GM12872 (cell line): ENCODE results near the gene ARHGEF4.

ENCODE experiments used
- TF ChIP-seq, protein P1 (sequence below): IDR thresholded peaks from 3 replicates; pipeline ENCODE4 v1.5.1; 2011; ENCODE audit warnings: low read depth, mild to moderate bottlenecking, low read length, moderate library complexity; ENCODE audit not compliant: insufficient read depth

Gene ARHGEF4

DNA sequence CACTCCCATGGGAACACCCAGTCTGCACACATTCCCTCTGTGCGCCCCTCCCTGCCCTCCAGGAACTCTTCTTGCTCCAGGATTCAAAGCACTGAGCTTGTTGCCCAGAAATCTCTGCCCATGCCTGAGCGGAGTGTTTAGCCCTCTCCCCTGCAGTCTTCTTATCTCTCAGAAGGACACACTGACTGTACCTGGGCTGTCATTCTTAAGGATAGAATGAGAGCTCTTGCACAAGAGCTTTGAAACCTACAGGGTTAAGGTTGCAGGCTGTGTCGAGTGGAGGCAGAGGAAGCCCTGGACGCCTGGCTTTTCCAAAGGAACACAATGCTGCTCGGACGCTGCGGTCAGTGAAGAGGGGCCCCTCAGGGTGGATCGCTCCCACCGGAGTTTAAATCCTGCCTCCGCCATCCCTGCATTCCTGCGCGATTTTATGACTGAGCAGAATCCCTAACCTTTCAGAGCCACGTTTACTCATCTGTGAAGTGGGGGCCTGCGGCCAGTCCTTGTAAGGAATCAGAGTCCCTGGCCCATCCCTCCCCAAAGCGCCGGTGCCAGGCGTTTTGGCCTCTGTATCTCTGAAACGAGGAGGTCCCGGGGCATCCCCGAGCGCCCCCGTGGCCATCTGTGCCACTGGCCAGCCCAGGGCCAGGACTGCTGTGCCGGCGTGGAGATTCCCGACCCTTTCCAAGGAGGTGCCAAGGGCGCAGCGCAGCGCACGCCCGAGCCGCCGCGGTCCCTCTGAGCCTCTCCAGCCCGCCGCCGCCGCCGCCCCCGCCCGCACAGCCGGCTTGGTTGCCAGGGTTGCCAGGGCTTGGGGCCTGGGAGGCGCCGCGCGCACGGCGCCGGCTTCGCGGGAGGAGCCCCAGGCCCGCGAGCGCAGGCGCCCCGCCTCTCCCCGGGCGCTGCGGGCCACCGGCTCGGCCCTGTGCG lies 197.7 kb downstream of the ARHGEF4 start:
- TF ChIP-seq, protein P1, sequence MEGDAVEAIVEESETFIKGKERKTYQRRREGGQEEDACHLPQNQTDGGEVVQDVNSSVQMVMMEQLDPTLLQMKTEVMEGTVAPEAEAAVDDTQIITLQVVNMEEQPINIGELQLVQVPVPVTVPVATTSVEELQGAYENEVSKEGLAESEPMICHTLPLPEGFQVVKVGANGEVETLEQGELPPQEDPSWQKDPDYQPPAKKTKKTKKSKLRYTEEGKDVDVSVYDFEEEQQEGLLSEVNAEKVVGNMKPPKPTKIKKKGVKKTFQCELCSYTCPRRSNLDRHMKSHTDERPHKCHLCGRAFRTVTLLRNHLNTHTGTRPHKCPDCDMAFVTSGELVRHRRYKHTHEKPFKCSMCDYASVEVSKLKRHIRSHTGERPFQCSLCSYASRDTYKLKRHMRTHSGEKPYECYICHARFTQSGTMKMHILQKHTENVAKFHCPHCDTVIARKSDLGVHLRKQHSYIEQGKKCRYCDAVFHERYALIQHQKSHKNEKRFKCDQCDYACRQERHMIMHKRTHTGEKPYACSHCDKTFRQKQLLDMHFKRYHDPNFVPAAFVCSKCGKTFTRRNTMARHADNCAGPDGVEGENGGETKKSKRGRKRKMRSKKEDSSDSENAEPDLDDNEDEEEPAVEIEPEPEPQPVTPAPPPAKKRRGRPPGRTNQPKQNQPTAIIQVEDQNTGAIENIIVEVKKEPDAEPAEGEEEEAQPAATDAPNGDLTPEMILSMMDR, result no peak

DNA sequence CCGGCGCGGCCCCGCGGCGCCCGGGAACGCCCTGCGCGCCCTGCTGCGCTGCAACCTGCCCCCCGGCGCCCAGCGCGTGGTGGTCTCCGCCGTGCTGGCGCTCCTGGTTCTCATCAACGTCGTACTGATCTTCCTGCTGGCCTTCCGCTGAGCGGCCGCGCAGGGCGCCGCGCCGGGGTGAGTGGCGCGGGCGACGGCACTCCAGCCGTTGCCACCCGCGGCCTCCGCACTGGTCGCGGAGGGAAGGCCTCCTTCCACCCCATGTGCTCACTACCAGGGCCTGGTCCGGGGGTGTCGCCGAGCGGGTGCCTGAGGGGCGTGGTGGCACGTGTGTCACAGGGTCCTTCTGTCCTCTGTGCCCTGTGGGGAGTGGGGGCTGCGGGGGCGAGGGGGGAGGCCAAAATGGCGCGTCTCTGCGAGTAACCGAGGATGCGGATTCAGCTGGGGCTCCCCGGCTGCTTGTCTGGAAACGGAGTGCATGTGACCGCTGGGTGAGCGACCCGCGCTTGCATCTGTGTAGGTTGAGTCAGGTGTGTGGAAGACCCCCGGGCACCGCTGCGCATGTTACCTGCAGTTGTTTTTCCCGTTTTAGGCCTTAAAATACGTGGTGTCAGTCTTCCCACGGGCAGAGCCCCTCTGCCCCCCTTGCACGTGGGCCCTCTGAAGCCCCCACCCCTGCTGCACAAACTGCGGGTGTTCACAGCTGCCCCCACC lies 198.6 kb downstream of the ARHGEF4 start:
- TF ChIP-seq, protein P1, result no peak

DNA sequence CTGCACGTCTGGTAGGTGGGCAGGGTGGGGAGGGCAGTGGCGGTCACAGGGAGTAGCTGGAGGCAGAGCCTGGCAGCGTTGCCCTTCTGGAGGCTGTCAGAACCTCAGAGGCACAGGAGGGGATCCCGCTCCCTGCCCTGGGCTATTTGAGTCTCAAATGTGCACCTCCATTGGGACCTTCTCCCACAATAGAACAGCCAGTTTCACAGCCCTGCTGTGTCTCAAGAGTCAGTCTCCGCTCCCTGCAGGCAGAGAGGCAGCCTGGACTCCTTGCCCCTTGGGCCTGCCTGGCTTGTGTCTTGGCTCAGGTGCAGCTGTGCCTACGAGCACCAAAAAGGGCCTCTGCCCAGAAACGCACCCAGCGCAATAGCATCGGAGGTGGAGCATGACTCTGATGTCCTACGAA lies 199.1 kb downstream of the ARHGEF4 start:
- TF ChIP-seq, protein P1, result no peak

DNA sequence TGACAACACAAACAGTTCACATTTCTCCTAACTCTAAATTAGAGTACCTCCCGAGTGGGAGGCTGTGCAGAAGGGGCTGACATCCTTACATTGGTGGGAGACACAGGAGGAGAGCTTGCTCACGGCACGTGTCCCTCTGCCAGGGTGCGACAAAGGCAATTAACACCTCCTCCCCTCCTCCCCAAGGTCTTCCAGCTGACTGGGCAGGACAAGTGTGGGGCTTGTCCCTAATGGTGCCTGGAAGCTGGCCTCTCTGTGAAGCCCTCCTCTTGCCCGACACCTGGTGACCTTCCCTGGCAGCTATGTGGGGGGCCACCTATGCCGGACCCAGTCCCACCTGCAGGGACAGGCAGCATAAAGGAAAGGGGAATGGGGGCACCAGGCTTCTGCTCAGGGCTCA lies 199.6 kb downstream of the ARHGEF4 start:
- TF ChIP-seq, protein P1, result no peak

DNA sequence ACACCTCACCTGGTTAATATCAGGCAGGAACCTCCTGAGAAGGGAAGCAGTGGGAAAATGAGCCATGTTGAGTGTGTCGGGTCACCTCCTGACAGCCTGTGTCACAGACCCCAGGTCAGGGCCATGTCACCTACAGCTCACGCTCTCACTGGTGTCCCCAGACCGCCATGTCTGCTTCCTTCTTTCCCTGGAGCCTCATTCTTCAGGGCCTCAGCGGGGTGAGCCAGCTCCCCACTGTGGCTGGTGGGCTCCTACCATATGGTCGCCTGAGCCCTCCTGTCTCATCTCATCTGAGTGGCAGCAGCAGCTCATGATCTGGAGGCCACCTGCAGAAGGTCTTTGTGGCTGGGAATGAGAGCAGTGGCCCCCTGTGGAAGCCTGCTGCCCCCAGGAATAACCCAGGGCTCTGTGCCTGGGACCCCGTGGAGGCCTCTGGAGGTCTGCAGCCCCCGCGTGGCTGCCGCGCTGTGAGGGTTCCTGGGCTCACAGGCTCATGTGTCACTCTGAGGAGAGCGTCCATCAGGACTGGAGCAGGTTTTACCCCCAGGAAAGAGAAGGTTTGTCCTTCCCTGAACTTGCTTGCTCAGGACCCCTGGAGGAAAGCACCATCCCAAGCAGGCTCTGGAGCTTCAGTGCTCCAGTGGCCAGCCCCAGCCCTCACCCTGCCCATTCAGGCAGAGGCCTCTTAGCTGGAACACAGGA lies 200.1 kb downstream of the ARHGEF4 start:
- TF ChIP-seq, protein P1, result no peak

DNA sequence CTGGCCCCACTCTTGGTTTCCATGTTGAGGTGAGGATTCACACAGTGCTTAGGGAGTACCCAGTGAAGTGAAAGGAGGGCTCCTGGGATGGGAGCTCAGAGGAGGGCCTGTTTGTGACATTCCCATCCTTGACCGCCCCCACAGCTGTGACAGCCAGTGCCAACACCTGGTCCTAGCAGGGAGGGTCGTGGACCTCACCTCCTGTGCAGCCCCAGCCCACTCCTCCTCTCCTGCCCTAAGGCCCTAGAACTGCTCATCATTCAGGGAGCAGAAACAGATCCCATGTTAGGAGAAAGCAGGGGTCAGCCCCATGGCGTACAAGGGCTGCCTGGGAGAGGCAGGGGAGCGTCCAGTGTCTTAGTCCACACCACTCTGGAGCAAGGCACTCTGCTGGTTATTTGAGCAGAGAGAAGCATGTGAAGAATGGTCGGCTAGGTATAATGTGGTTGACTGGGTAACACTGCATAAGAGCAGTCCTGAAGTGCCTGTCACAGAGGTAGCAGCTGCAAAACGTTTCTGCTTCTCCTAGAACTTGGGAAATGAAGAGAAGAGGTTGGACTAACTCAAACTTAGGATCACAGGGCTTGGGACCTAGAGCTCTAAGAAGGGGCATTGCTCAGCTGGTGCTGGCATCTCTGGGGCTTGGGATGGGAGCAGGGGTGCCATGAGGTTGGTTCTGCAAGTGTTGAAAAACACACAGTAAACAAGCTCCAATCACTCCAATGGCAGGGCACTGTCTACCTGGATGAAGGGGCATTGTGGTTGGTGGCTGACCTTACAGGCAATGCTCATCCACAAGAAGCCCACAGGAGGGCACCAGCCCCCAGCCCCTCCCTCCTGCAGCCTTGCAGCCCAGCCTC lies 200.9 kb downstream of the ARHGEF4 start:
- TF ChIP-seq, protein P1, result no peak
